Measurements from ENCODE around the gene FLVCR2.
"Not testable (repeated sequence)": the region's sequence is repeated elsewhere in the genome, so short reads cannot be mapped to it uniquely, and the experiment has no call there.

Gene FLVCR2

GRCh38 chr14:75660630-75661498, 82.4 kb downstream of the FLVCR2 start, which contains the start of the genes ERG28 and TTLL5:
ERG28 (minus strand) TSS chr14:75660876; CDS start chr14:75657502, 3,374 bp downstream.
TTLL5 (plus strand) TSS chr14:75661246; CDS start chr14:75663150, 1,904 bp downstream.
- Mint-ChIP-seq H3K4me1 (ENCODE audit: low read depth) (peaks cover 22% of the 10 kb centered on the region), H3K9me3 (no peaks in the 10 kb centered on the region), H3K4me3 (peak within 1 kb of the TSS; percentile 96), H3K36me3 (ENCODE audit: low read depth) (peaks cover 7% of the 10 kb centered on the region), H3K27ac (peak within 1 kb of the TSS; percentile 95), H3K27me3 (ENCODE audit: low read depth) (no peaks in the 10 kb centered on the region)
- DNase-seq (ENCODE audit: low spot score) = peak; percentile 97

- no peak for DNase-seq (ENCODE audit: low spot score)
- Mint-ChIP-seq H3K27ac (peak overlapping the region; percentile 95), H3K4me1 (ENCODE audit: low read depth) (peaks cover 22% of the 10 kb centered on the region), H3K36me3 (ENCODE audit: low read depth) (peaks cover 7% of the 10 kb centered on the region), H3K4me3 (peak overlapping the region; percentile 96), H3K9me3 (no peaks in the 10 kb centered on the region), H3K27me3 (ENCODE audit: low read depth) (no peaks in the 10 kb centered on the region)
These were observed 83.0 kb downstream of the FLVCR2 start for GRCh38 chr14:75661499-75661814.

- Mint-ChIP-seq H3K27me3 (ENCODE audit: low read depth) (no peaks in the 10 kb centered on the region), H3K9me3 (no peaks in the 10 kb centered on the region), H3K27ac (no peak overlapping the region), H3K4me3 (peak overlapping the region; percentile 39), H3K36me3 (ENCODE audit: low read depth) (peaks cover 8% of the 10 kb centered on the region), H3K4me1 (ENCODE audit: low read depth) (peaks cover 20% of the 10 kb centered on the region)
- DNase-seq (ENCODE audit: low spot score) = no peak
These were observed 84.5 kb downstream of the FLVCR2 start for GRCh38 chr14:75662966-75663365.

- H3K4me3 Mint-ChIP-seq = no peak overlapping the region
- no peaks in the 10 kb centered on the region for H3K27me3 Mint-ChIP-seq (ENCODE audit: low read depth)
- H3K27ac Mint-ChIP-seq = no peak overlapping the region
- no peaks in the 10 kb centered on the region for H3K9me3 Mint-ChIP-seq
- no peak for DNase-seq (ENCODE audit: low spot score)
- H3K36me3 Mint-ChIP-seq (ENCODE audit: low read depth) = peaks cover 36% of the 10 kb centered on the region
- H3K4me1 Mint-ChIP-seq (ENCODE audit: low read depth) = peaks cover 6% of the 10 kb centered on the region
These were observed 88.8 kb downstream of the FLVCR2 start for GRCh38 chr14:75667099-75667765.

GRCh38 chr14:75672605-75673192, 94.3 kb downstream of the FLVCR2 start:
- Mint-ChIP-seq H3K27me3 (ENCODE audit: low read depth) (no peaks in the 10 kb centered on the region), H3K4me3 (no peak overlapping the region), H3K27ac (no peak overlapping the region), H3K36me3 (ENCODE audit: low read depth) (peaks cover 51% of the 10 kb centered on the region), H3K9me3 (no peaks in the 10 kb centered on the region), H3K4me1 (ENCODE audit: low read depth) (peaks cover 15% of the 10 kb centered on the region)
- DNase-seq (ENCODE audit: low spot score) = no peak

- Mint-ChIP-seq H3K36me3 (ENCODE audit: low read depth) (peaks cover 50% of the 10 kb centered on the region), H3K4me3 (peak overlapping the region; percentile 15), H3K9me3 (no peaks in the 10 kb centered on the region), H3K27ac (peak overlapping the region; percentile 67), H3K27me3 (ENCODE audit: low read depth) (no peaks in the 10 kb centered on the region), H3K4me1 (ENCODE audit: low read depth) (peaks cover 18% of the 10 kb centered on the region)
- no peak for DNase-seq (ENCODE audit: low spot score)
These were observed 95.1 kb downstream of the FLVCR2 start for GRCh38 chr14:75673345-75674035.

- no peak overlapping the region for H3K27ac Mint-ChIP-seq
- H3K4me1 Mint-ChIP-seq (ENCODE audit: low read depth) = peaks cover 18% of the 10 kb centered on the region
- no peak for DNase-seq (ENCODE audit: low spot score)
- no peaks in the 10 kb centered on the region for H3K27me3 Mint-ChIP-seq (ENCODE audit: low read depth)
- no peaks in the 10 kb centered on the region for H3K9me3 Mint-ChIP-seq
- H3K36me3 Mint-ChIP-seq (ENCODE audit: low read depth) = peaks cover 34% of the 10 kb centered on the region
- no peak overlapping the region for H3K4me3 Mint-ChIP-seq
These were observed 97.0 kb downstream of the FLVCR2 start for GRCh38 chr14:75675265-75675960.

GRCh38 chr14:75685910-75686309, 107.5 kb downstream of the FLVCR2 start:
- no peaks in the 10 kb centered on the region for H3K4me1 Mint-ChIP-seq (ENCODE audit: low read depth)
- no peaks in the 10 kb centered on the region for H3K27me3 Mint-ChIP-seq (ENCODE audit: low read depth)
- no peak overlapping the region for H3K4me3 Mint-ChIP-seq
- peaks cover 29% of the 10 kb centered on the region for H3K36me3 Mint-ChIP-seq (ENCODE audit: low read depth)
- no peak for DNase-seq (ENCODE audit: low spot score)
- H3K27ac Mint-ChIP-seq = no peak overlapping the region
- no peaks in the 10 kb centered on the region for H3K9me3 Mint-ChIP-seq

GRCh38 chr14:75689012-75689411, 110.6 kb downstream of the FLVCR2 start:
- no peaks in the 10 kb centered on the region for H3K27me3 Mint-ChIP-seq (ENCODE audit: low read depth)
- H3K27ac Mint-ChIP-seq = no peak overlapping the region
- no peak for DNase-seq (ENCODE audit: low spot score)
- H3K4me1 Mint-ChIP-seq (ENCODE audit: low read depth) = no peaks in the 10 kb centered on the region
- peaks cover 30% of the 10 kb centered on the region for H3K36me3 Mint-ChIP-seq (ENCODE audit: low read depth)
- no peaks in the 10 kb centered on the region for H3K9me3 Mint-ChIP-seq
- no peak overlapping the region for H3K4me3 Mint-ChIP-seq

GRCh38 chr14:75690010-75690409, 111.6 kb downstream of the FLVCR2 start:
- DNase-seq (ENCODE audit: low spot score) = no peak
- Mint-ChIP-seq H3K4me3 (no peak overlapping the region), H3K9me3 (peaks cover 3% of the 10 kb centered on the region), H3K36me3 (ENCODE audit: low read depth) (peaks cover 28% of the 10 kb centered on the region), H3K27me3 (ENCODE audit: low read depth) (no peaks in the 10 kb centered on the region), H3K27ac (no peak overlapping the region), H3K4me1 (ENCODE audit: low read depth) (no peaks in the 10 kb centered on the region)

- not testable (repeated sequence) for H3K4me1 Mint-ChIP-seq (ENCODE audit: low read depth); H3K27ac Mint-ChIP-seq; H3K4me3 Mint-ChIP-seq; H3K9me3 Mint-ChIP-seq; DNase-seq (ENCODE audit: low spot score); H3K27me3 Mint-ChIP-seq (ENCODE audit: low read depth)
- peaks cover 38% of the 10 kb centered on the region for H3K36me3 Mint-ChIP-seq (ENCODE audit: low read depth)
These were observed 116.6 kb downstream of the FLVCR2 start for GRCh38 chr14:75695025-75695424.

GRCh38 chr14:75697386-75697785, 119.0 kb downstream of the FLVCR2 start:
- no peak for DNase-seq (ENCODE audit: low spot score)
- H3K4me3 Mint-ChIP-seq = no peak overlapping the region
- H3K27me3 Mint-ChIP-seq (ENCODE audit: low read depth) = no peaks in the 10 kb centered on the region
- H3K4me1 Mint-ChIP-seq (ENCODE audit: low read depth) = no peaks in the 10 kb centered on the region
- H3K27ac Mint-ChIP-seq = no peak overlapping the region
- peaks cover 3% of the 10 kb centered on the region for H3K9me3 Mint-ChIP-seq
- peaks cover 35% of the 10 kb centered on the region for H3K36me3 Mint-ChIP-seq (ENCODE audit: low read depth)
